ENCODE measurements around the gene ESYT2. TPM values are rescaled to one million over a fixed set of nuclear protein-coding genes. Genes with fewer than 3 reads are reported as not detected.

ESYT2 gene
- total RNA-seq, 1 experiment from 2014 or later: 39.0 TPM

DNA sequence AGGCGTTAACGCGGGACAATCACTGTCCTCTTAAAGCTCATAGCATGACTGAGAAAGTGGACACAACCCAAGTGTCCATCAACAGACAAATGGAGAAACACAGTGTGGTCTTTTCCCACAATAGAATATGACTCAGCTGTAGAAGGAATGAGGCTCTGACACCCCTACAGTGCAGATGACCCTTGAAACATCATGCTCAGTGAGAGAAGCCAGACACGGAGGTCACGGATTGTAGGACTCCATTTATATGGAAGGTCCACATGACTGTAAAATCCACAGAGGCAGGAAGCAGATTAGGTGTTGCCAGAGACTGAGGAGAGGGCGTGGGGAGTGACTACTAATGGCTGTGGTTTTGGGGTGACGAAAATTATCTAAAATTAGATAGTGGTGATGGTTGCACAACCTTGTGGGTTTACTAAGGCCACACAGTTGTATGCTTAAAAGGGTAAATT is 118.6 kb downstream of the ESYT2 start:
- Histone ChIP-seq H2BK20ac (ENCODE audit: low read depth, low read length, poor library complexity, severe bottlenecking) (no peak overlapping the region), H3K4me1 (ENCODE audit: insufficient read depth, low read length) (no peaks in the 10 kb centered on the region), H2BK5ac (ENCODE audit: insufficient read length, low read length) (no peak overlapping the region), H3K4ac (ENCODE audit: low read depth, low read length) (no peak overlapping the region), H3K18ac (ENCODE audit: insufficient read length, low read depth, low read length) (no peak overlapping the region), H3T11ph (ENCODE audit: low read length) (no peak overlapping the region), H4K20me1 (ENCODE audit: control insufficient read depth, insufficient read depth, insufficient read length) (no peaks in the 10 kb centered on the region), H3K14ac (ENCODE audit: insufficient read depth, low read length) (no peak overlapping the region), H2BK15ac (ENCODE audit: low read depth, low read length) (no peak overlapping the region), H3K4me2 (ENCODE audit: insufficient read depth, insufficient read length, low read length) (no peak overlapping the region), H4K8ac (replicated peaks; ENCODE audit: insufficient read length, low read depth, low read length) (no peak overlapping the region), H2AFZ (ENCODE audit: low read length) (no peak overlapping the region), H3K23ac (ENCODE audit: insufficient read length, low read depth, low read length) (no peak overlapping the region), H3K27ac (ENCODE audit: insufficient read length, low read depth, low read length) (no peak overlapping the region), H3K9ac (ENCODE audit: extremely low read depth, insufficient read length, low read length) (no peak overlapping the region), H3K27me3 (ENCODE audit: insufficient read depth, low read length) (no peaks in the 10 kb centered on the region), H3K79me1 (ENCODE audit: insufficient read depth, low read depth, low read length, poor library complexity, severe bottlenecking) (no peaks in the 10 kb centered on the region), H3K23me2 (ENCODE audit: insufficient read length, low read depth, low read length, poor library complexity, severe bottlenecking) (no peaks in the 10 kb centered on the region), H3K79me2 (ENCODE audit: insufficient read depth, low read length) (no peaks in the 10 kb centered on the region), H4K91ac (ENCODE audit: insufficient read length, low read depth, low read length) (no peak overlapping the region), H2AK5ac (ENCODE audit: insufficient read length, low read length) (no peak overlapping the region), H2BK120ac (ENCODE audit: low read depth, low read length, poor library complexity, severe bottlenecking) (no peak overlapping the region), H2BK12ac (ENCODE audit: insufficient read length, low read depth, low read length) (no peak overlapping the region), H3K9me3 (ENCODE audit: control insufficient read depth, low read depth, low read length) (peaks cover 10% of the 10 kb centered on the region), H4K5ac (ENCODE audit: insufficient read length, low read depth, low read length) (no peak overlapping the region), H3K56ac (ENCODE audit: insufficient read length, low read depth, low read length) (no peak overlapping the region)
- TF ChIP-seq, protein P1, sequence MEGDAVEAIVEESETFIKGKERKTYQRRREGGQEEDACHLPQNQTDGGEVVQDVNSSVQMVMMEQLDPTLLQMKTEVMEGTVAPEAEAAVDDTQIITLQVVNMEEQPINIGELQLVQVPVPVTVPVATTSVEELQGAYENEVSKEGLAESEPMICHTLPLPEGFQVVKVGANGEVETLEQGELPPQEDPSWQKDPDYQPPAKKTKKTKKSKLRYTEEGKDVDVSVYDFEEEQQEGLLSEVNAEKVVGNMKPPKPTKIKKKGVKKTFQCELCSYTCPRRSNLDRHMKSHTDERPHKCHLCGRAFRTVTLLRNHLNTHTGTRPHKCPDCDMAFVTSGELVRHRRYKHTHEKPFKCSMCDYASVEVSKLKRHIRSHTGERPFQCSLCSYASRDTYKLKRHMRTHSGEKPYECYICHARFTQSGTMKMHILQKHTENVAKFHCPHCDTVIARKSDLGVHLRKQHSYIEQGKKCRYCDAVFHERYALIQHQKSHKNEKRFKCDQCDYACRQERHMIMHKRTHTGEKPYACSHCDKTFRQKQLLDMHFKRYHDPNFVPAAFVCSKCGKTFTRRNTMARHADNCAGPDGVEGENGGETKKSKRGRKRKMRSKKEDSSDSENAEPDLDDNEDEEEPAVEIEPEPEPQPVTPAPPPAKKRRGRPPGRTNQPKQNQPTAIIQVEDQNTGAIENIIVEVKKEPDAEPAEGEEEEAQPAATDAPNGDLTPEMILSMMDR (conservative IDR thresholded peaks at IDR 0.05): no peak
- peaks cover 2 to 13% (median 11%) of the 10 kb centered on the region in 3 experiments; a peak in 5 of 7 replicates for H3K36me3 Mint-ChIP-seq (ENCODE audit: insufficient read depth in 1 of 3, low read depth in 3 of 3)
- no CpG with 5 or more reads among the region's 7 CpGs for WGBS (ENCODE audit: extremely low coverage, insufficient read length, low lambda C conversion rate)
- no peak overlapping the region for H3K4me3 Mint-ChIP-seq
- H3K4me1 Mint-ChIP-seq: peaks cover 5% of the 10 kb centered on the region in 2 experiments; a peak in 3 of 4 replicates
- DNase-seq: no peak
- no peak overlapping the region for H3K27ac Mint-ChIP-seq
- H3K27me3 Mint-ChIP-seq (ENCODE audit: low read depth): no peaks in the 10 kb centered on the region; the same call in 1 of the 2 replicates
- peaks cover 13% of the 10 kb centered on the region in 2 experiments; a peak in 4 of 5 replicates for H3K9me3 Mint-ChIP-seq
